GM04504 (cell line): ENCODE data around the gene ATP9B.
"Not testable (repeated sequence)": the region's sequence is repeated elsewhere in the genome, so short reads cannot be mapped to it uniquely, and the experiment has no call there.

Experiments
- DNase-seq: peaks from one replicate; pipeline ENCODE4 v3.0.0-alpha.2; 2012; ENCODE audit warnings: low read depth

The ATP9B gene

GRCh38 chr18:79071503-79072210, 2.5 kb downstream of the ATP9B start:
- no peak for DNase-seq

GRCh38 chr18:79072655-79073054, 3.5 kb downstream of the ATP9B start:
- DNase-seq, result not testable (repeated sequence)

GRCh38 chr18:79077181-79077580, 8.0 kb downstream of the ATP9B start:
- DNase-seq, result no peak

GRCh38 chr18:79078791-79079190, 9.6 kb downstream of the ATP9B start:
- not testable (repeated sequence) for DNase-seq

GRCh38 chr18:79092874-79093273, 23.7 kb downstream of the ATP9B start:
- DNase-seq, result no peak

DNA sequence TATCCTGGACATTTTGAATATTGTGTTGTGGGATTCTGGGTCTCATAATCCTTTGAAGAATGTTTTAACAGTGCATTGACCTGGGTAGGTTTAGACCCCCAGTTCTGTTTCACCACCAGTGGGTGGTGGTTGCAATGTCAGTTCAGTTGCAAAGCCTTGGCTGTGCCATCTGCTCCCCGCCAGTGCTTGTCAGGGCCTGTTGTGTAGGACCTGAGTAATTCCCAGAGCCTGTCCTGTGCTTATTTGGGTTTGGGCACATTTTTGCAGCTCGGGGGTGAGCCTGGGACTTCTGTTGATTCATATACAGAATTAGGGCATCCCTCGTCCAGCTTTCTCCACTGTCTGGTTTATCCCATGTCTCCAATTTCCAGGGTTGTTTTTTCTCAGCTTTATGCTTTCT, 24.8 kb downstream of the ATP9B start:
- no peak for DNase-seq

- no peak for DNase-seq
These were observed 26.0 kb downstream of the ATP9B start for GRCh38 chr18:79095216-79095615.

GRCh38 chr18:79100944-79101343, 31.8 kb downstream of the ATP9B start:
- no peak for DNase-seq

DNA sequence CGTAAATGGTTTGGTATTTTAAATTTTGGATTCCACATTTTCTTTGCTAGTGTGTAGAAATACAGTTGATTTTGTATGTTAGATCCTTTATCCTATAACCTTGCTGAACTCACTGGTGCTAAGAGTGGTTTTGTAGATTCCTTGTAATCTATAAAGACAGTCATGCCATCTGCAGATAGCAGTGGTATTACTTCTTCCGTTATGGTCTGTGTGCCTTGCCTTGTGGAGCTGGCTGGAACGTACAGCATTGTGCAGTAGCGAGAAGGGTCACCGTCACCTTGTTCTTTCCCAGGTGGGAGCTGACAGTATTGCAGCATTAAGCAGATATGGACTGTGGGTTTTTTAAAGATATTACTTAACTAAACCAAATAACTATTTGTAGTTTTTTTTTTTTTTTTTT, 33.7 kb downstream of the ATP9B start:
- no peak for DNase-seq

DNA sequence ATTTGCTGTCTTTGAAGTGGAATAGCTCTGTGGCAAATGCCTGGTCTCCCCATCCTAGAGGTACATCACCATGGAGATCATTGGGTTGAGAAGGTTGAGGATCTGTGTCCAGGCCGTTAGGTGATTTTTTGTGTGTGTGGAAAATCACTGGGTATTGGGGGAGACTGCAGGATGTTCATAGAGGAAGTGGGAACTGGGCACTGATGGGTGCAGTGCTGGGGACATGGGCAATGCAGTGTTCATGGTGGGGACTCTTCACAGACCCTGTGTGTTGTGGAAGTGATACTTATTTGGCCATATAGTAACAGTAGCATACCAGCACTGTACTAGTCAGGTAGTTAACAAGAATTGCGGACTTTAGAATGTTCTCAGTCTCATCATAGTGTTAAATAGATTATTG, 34.9 kb downstream of the ATP9B start:
- DNase-seq, result no peak

- no peak for DNase-seq
These were observed 36.3 kb downstream of the ATP9B start for GRCh38 chr18:79105455-79105854.

GRCh38 chr18:79106084-79106483, 36.9 kb downstream of the ATP9B start:
- DNase-seq, result no peak

DNA sequence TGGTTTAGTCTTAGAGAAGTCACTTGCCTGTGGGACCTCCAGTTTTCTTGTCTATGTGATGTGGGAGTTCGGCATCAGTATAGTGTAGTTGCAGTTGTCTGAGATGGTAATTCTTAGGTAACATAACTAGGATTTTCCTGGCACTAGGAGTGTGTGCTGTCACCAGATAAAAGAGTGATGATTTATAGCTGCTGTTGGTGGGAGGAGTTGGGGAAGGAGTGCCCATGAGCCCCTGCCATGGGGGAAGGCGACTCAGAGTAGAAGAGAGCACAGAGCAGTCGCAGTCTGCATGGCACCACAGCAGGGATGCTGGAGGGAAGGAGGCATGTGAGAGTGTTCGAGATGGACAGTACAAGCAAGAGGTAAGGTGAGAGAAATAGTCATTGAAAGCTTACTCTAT, 38.7 kb downstream of the ATP9B start:
- DNase-seq, result no peak

DNA sequence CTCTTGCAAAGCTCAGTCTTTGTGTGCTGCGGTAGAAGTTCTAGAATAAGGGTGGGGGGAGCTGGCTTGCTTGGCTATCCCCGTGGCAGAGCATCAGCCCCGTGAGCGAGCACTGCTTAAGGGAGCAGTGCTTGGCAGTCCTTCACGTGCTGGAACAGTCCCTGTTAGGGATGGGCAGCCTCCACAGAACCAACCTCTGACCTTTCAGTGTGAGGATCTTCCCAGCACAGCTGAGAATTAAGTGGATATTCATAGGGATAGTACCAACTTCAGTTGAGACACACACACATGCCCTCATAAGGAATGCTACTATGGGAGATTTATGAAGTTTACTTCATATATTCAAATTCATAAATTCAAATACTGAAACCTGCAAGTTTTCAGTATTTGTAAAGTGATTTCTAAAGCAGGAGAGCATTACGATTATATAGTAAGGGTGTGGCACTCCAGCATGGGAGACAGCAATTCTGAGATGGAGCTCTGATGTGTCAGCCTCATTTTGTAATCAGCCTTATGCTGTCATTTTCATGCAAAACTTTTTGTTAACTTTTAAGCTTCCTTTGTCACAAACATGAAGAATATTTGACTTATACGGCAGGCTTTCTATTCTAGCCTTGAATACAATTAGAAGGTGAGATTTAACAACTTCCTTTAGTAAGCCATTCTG, 39.5 kb downstream of the ATP9B start:
- no peak for DNase-seq

GRCh38 chr18:79111483-79111882, 42.3 kb downstream of the ATP9B start:
- no peak for DNase-seq

- no peak for DNase-seq
These were observed 48.2 kb downstream of the ATP9B start for GRCh38 chr18:79117385-79117784.

DNA sequence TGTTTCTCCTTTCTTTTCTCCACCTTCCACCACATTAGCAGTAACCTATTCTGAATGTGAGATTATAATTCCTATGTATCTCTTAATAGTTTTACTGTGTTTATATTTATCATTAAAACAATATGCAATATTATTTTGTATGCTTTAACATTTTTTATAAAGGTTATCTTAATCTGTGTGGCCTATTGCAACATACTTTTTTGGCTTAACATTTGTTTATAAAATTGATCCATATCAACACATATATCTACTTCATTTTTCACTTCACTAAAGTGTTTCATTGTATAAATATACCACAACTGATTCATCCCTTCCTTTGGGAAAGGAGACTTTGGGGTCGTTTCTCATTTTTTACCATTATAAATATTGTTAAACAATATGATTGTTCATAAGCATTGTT, 48.6 kb downstream of the ATP9B start:
- DNase-seq, result no peak

DNA sequence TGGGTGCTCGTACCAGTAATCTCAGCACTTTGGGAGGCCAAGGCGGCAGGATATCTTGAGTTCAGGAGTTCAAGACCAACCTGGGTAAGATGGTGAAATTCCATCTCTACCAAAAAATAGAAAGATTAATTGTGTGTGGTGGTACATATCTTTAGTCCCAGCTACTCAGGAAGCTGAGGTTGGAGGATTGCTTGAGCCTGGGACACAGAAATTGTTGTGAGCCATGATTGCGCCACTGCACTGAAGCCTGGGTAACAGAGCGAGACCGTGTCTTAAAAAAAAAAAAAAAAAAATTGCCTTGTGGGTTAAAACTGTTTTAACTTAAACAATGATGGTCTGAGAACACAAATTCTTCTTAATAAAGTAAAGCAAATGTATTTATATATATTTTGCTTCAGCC, 49.6 kb downstream of the ATP9B start:
- no peak for DNase-seq

DNA sequence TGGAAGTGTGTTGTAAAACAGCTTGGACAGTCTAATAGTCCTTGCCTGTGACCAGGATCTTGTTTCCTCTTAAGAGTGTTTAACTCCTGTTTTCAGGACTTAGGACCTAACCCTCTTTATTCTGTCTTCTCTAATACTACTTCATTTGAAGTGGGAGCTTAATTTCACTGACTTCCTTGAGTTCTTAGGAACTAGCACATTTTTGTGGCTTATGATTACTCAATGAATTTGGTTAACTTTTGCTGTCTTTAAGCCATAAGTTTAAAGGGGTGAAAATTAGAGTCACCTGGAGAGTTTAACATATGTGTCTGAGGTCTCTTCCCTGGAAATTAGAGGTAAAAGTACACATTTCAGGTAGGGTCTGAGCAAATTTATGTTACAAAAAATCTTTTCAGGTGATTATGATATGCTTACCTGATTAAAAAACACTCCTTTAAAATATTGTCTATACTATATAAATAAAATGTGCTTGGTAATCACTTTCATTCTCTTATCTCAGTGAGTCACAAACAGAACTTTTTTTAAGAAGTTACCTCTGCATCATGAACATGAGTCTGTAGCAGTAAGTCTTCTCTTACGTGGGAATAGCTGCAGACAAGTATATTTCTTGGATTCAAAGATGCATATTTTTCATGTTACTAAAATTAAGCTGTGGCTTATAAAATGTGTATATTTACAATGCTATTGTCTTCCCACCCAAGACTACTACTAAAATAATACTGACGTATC, 52.7 kb downstream of the ATP9B start:
- no peak for DNase-seq

GRCh38 chr18:79123948-79124347, 54.8 kb downstream of the ATP9B start:
- no peak for DNase-seq

DNA sequence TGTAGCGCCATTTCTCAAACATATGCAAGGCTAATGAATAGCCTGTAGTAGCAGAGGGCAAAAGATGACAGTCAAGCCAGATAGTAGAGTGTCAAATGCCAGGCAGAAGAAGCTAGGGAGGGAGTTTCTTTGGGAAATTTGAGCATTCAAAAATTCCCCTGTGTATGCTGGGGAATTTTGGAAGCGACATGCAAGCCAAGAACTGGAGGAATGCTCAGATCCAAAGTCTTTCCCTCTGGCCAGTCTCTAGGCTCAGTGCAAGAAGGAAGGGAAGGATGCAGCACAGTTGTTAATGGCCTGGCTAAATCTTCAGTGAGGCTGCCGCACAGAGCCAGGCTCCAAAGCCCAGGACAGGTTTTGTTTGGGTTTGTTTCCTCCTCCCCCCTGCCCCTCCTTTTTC, 59.9 kb downstream of the ATP9B start:
- DNase-seq, result no peak

- no peak for DNase-seq
These were observed 64.5 kb downstream of the ATP9B start for GRCh38 chr18:79133724-79134123.

GRCh38 chr18:79135924-79136323, 66.7 kb downstream of the ATP9B start:
- no peak for DNase-seq
